GM12872 (cell line): Measurements from ENCODE around the gene LRPAP1.

Experiments
- TF ChIP-seq, protein P1 (sequence below): IDR thresholded peaks from 3 replicates; pipeline ENCODE4 v1.5.1; 2011; ENCODE audit warnings: low read depth, mild to moderate bottlenecking, low read length, moderate library complexity; ENCODE audit not compliant: insufficient read depth

Gene LRPAP1

DNA sequence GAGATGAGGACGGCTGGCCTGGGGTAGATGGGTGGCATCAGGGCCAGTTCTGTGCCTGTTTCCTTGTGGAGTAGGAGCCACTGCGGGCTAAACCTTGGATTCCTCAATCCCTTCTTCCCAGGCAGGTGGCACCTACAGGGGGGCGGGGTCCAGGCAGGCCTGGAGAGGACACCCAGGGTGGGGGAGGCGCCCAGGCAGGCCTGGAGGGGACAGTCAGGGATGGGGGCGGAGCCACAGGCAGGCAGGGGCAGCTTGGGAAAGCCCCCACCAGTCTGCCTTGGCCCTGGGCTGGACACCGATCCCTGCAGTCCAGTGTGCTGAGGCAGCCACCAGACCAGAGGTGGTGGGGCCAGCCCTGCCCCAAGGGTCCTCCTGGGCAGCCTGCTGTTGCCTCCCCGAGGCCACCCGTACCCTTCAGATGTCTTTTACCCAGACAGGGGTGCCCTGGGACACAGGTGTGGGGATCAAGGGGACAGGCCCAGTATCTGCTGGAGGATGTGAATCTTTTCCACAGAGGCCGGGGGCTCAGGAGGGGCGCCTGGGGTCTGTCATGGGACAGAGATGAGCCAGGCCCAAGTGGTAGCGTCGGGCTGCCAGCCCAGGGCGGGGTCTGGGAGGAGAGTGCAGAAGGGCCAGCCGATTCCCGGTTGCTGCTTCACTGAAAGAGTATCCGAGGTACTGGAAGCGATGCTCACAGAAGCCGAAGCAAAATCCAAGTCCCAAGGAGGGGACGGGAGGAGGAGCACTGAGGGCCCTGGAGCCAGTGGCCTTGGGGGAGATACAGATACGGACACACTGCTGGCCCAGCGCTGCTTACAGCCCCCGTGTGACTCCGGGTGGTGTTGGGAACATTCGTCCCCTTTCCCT is 34.5 kb downstream of the LRPAP1 start:
- TF ChIP-seq, protein P1, sequence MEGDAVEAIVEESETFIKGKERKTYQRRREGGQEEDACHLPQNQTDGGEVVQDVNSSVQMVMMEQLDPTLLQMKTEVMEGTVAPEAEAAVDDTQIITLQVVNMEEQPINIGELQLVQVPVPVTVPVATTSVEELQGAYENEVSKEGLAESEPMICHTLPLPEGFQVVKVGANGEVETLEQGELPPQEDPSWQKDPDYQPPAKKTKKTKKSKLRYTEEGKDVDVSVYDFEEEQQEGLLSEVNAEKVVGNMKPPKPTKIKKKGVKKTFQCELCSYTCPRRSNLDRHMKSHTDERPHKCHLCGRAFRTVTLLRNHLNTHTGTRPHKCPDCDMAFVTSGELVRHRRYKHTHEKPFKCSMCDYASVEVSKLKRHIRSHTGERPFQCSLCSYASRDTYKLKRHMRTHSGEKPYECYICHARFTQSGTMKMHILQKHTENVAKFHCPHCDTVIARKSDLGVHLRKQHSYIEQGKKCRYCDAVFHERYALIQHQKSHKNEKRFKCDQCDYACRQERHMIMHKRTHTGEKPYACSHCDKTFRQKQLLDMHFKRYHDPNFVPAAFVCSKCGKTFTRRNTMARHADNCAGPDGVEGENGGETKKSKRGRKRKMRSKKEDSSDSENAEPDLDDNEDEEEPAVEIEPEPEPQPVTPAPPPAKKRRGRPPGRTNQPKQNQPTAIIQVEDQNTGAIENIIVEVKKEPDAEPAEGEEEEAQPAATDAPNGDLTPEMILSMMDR, result no peak

DNA sequence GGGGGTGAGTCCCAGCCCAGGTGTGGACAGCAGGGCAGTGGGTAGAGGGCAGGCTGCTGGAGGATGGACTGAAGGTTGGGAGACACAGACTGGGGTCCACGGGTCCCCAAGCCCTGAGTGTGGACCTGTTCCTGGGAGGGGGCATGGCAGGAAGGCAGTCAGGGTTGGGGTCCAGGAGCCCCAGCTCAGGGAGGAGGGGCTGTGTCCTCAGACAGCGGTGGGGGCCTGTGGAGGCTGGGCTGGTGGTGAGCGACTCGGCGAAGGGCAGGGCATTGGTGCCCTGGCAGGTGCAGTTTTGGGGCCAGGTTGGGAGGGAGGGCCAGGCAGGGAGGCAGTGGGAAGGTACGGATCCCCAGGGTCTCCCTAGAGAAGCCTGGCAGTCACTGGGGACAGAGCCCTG is 35.1 kb downstream of the LRPAP1 start:
- TF ChIP-seq, protein P1, result no peak

GRCh38 chr4:3496021-3496420 is 36.2 kb downstream of the LRPAP1 start:
- TF ChIP-seq, protein P1, result no peak

GRCh38 chr4:3495204-3495975 is 36.8 kb downstream of the LRPAP1 start:
- TF ChIP-seq, protein P1, result no peak

- TF ChIP-seq, protein P1, result no peak
Measured at GRCh38 chr4:3494462-3494871, 37.8 kb downstream of the LRPAP1 start.

GRCh38 chr4:3493720-3494461 is 38.3 kb downstream of the LRPAP1 start:
- TF ChIP-seq, protein P1, result no peak
